Liver (tissue), 9 donors: ENCODE measurements around the gene PCGF6. TPM values are rescaled to one million over a fixed set of nuclear protein-coding genes. Genes with fewer than 3 reads are reported as not detected.

ENCODE experiments used
- DNase-seq: peaks from one replicate; pipeline ENCODE4 v3.0.0-alpha.2; 2017; ENCODE audit warnings: low spot score
- H3K27ac ChIP-seq, 2 donors: one replicate each; pipeline ENCODE4 v1.7.0; 2013; ENCODE audit warnings: inconsistent platforms in 2 of 2, low read length in 2 of 2, control low read depth in 1 of 2, low read depth in 1 of 2, mild to moderate bottlenecking in 1 of 2
- H3K27me3 ChIP-seq, 4 donors: one replicate each; pipeline versions ENCODE4 v1.6.1 to v1.7.0; 2013; ENCODE audit warnings: low read length in 3 of 4, inconsistent platforms in 1 of 4, mild to moderate bottlenecking in 1 of 4, moderate library complexity in 1 of 4; ENCODE audit not compliant: control insufficient read depth in 4 of 4, insufficient read depth in 4 of 4
- H3K36me3 ChIP-seq, 4 donors: one replicate each; pipeline versions ENCODE4 v1.6.1 to v1.7.0; 2013; ENCODE audit warnings: low read length in 3 of 4, mild to moderate bottlenecking in 3 of 4, low read depth in 1 of 4, moderate library complexity in 1 of 4; ENCODE audit not compliant: control insufficient read depth in 4 of 4, insufficient read depth in 3 of 4
- H3K4me1 ChIP-seq, 4 donors: one replicate each; pipeline versions ENCODE4 v1.6.1 to v1.7.0; 2013; ENCODE audit warnings: low read length in 3 of 4, mild to moderate bottlenecking in 3 of 4, moderate library complexity in 1 of 4; ENCODE audit not compliant: control insufficient read depth in 4 of 4, insufficient read depth in 4 of 4
- H3K4me3 ChIP-seq, 3 donors: one replicate each; pipeline versions ENCODE4 v1.6.1 to v1.7.0; 2013; ENCODE audit warnings: low read length in 3 of 3, control low read depth in 1 of 3, low read depth in 1 of 3, mild to moderate bottlenecking in 1 of 3
- H3K9ac ChIP-seq, 2 donors: one replicate each; pipeline ENCODE4 v1.7.0; 2013; ENCODE audit warnings: low read length in 2 of 2, mild to moderate bottlenecking in 2 of 2, moderate library complexity in 2 of 2, control low read depth in 1 of 2, low read depth in 1 of 2
- H3K9me3 ChIP-seq, 4 donors: one replicate each; pipeline versions ENCODE4 v1.6.1 to v1.7.0; 2013; ENCODE audit warnings: low read length in 3 of 4; ENCODE audit not compliant: control insufficient read depth in 4 of 4
- EGR1 ChIP-seq, 2 donors: IDR thresholded peaks; 2 replicates each; pipeline ENCODE4 v1.6.1; 2016 to 2018; ENCODE audit warnings: antibody characterized with exemption in 2 of 2, low read depth in 2 of 2
- FOXA2 ChIP-seq: IDR thresholded peaks from 2 replicates; pipeline ENCODE4 v1.6.1; 2016; ENCODE audit warnings: antibody characterized with exemption
- GABPA ChIP-seq, 2 donors: IDR thresholded peaks in 1 of 2; conservative IDR thresholded peaks in 1 of 2; 2 replicates each; pipeline ENCODE4 v1.6.1; 2016; ENCODE audit warnings: antibody characterized with exemption in 2 of 2, mild to moderate bottlenecking in 1 of 2, moderate library complexity in 1 of 2
- HNF4A ChIP-seq, 2 donors: conservative IDR thresholded peaks; 2 replicates each; pipeline ENCODE4 v1.6.1; 2016; ENCODE audit warnings: antibody characterized with exemption in 2 of 2, mild to moderate bottlenecking in 2 of 2
- HNF4G ChIP-seq: IDR thresholded peaks from 2 replicates; pipeline ENCODE4 v1.6.1; 2016; ENCODE audit warnings: antibody characterized with exemption
- NR2F2 ChIP-seq: IDR thresholded peaks from 2 replicates; pipeline ENCODE4 v1.6.1; 2016; ENCODE audit warnings: antibody characterized with exemption
- RAD21 ChIP-seq, 2 donors: IDR thresholded peaks; 2 replicates each; pipeline ENCODE4 v1.6.1; 2016; ENCODE audit warnings: antibody characterized with exemption in 2 of 2, mild to moderate bottlenecking in 2 of 2
- WGBS: extraction: QIAGEN DNeasy Blood & Tissue Kit; methylation state at CpG from one replicate; pipeline ENCODE4 v1.1.7; 2013; 5-methylcytosine and 5-hydroxymethylcytosine counted together
- polyA plus RNA-seq, 2 donors: library from polyadenylated mRNA; stranded (reverse) in 1 of 2; unstranded in 1 of 2; fragments of 200-250 nt in 1 of 2; fragments of >200 nt in 1 of 2; fragmentation: Nextera tagmentation in 1 of 2; extraction: Ambion mirVana in 1 of 2; gene quantifications; one replicate each; pipeline versions ENCODE4 v1.2.1 to v1.2.3, GENCODE V29; 2013 to 2015
- total RNA-seq, 2 donors: library from RNA; depleted of rRNA; stranded (reverse); fragments of >200 nt; gene quantifications; one replicate each; pipeline ENCODE4 v1.2.3, GENCODE V29; 2014
- TF ChIP-seq, protein P1 (sequence below): IDR thresholded peaks from 2 replicates; pipeline ENCODE4 v1.6.1; 2016; ENCODE audit warnings: antibody characterized with exemption
- TF ChIP-seq, protein P2 (sequence below): IDR thresholded peaks from 2 replicates; pipeline ENCODE4 v1.6.1; 2016; ENCODE audit warnings: antibody characterized with exemption, mild to moderate bottlenecking
- TF ChIP-seq, protein P3 (sequence below): fragments of 150-350 bp; IDR thresholded peaks from 2 replicates; pipeline ENCODE4 v1.5.1; 2017; ENCODE audit warnings: improper control_type of control experiment, low read depth, low read length; ENCODE audit not compliant: missing input control
- TF ChIP-seq, protein P4 (sequence below): IDR thresholded peaks from 2 replicates; pipeline ENCODE4 v1.6.1; 2016; ENCODE audit warnings: antibody characterized with exemption
- TF ChIP-seq, protein P5 (sequence below): IDR thresholded peaks from 2 replicates; pipeline ENCODE4 v1.6.1; 2016; ENCODE audit warnings: antibody characterized with exemption
- donor health status: healthy.
- donor health status: healthy.
- donor health status: healthy.
- donor health status: healthy.
- donor health status: healthy.

Gene PCGF6
- total and polyA plus RNA-seq, 4 donors, result 5.3 to 8.0 (median 6.2) TPM

DNA sequence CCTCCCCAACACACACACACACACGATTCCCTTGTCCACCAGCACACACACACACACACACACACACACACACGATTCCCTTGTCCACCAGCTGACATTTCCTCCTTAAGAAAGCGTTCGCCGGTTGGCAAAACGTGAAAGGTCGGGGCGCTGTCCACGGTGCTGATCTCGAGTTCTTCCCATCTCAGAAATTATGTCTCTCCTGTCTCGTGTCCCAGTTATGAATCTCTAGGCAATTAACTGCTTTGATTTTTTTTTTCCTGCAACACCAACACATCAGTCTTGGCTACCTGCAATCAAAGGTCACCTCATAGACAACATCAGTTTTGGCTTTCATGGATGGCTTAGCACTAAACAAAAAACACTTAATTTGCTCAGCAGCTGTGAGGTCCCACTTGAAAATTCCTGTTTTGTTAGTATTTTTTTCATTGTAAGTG lies 72.1 kb downstream of the PCGF6 start:
- no peaks in the 10 kb centered on the region for H3K9me3 ChIP-seq
- H3K27me3 ChIP-seq, result peaks cover 3 to 13% (median 7%) of the 10 kb centered on the region in 4 donors
- peak; percentile 60 for DNase-seq
- peaks cover 5 to 12% (median 9%) of the 10 kb centered on the region in 4 donors for H3K4me1 ChIP-seq
- H3K4me3 ChIP-seq, result no peak overlapping the region
- H3K36me3 ChIP-seq, result no peaks in the 10 kb centered on the region
- TF ChIP-seq, protein P1, sequence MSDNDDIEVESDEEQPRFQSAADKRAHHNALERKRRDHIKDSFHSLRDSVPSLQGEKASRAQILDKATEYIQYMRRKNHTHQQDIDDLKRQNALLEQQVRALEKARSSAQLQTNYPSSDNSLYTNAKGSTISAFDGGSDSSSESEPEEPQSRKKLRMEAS, result no peak
- TF ChIP-seq, protein P2, sequence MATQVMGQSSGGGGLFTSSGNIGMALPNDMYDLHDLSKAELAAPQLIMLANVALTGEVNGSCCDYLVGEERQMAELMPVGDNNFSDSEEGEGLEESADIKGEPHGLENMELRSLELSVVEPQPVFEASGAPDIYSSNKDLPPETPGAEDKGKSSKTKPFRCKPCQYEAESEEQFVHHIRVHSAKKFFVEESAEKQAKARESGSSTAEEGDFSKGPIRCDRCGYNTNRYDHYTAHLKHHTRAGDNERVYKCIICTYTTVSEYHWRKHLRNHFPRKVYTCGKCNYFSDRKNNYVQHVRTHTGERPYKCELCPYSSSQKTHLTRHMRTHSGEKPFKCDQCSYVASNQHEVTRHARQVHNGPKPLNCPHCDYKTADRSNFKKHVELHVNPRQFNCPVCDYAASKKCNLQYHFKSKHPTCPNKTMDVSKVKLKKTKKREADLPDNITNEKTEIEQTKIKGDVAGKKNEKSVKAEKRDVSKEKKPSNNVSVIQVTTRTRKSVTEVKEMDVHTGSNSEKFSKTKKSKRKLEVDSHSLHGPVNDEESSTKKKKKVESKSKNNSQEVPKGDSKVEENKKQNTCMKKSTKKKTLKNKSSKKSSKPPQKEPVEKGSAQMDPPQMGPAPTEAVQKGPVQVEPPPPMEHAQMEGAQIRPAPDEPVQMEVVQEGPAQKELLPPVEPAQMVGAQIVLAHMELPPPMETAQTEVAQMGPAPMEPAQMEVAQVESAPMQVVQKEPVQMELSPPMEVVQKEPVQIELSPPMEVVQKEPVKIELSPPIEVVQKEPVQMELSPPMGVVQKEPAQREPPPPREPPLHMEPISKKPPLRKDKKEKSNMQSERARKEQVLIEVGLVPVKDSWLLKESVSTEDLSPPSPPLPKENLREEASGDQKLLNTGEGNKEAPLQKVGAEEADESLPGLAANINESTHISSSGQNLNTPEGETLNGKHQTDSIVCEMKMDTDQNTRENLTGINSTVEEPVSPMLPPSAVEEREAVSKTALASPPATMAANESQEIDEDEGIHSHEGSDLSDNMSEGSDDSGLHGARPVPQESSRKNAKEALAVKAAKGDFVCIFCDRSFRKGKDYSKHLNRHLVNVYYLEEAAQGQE, result peak; percentile 100
- TF ChIP-seq HNF4A (conservative IDR thresholded peaks at IDR 0.05), result no peak
- WGBS, result 9% methylated on average over 11 of the region's 11 CpGs
- no peak overlapping the region for H3K9ac ChIP-seq
- H3K27ac ChIP-seq, result no peak overlapping the region

DNA sequence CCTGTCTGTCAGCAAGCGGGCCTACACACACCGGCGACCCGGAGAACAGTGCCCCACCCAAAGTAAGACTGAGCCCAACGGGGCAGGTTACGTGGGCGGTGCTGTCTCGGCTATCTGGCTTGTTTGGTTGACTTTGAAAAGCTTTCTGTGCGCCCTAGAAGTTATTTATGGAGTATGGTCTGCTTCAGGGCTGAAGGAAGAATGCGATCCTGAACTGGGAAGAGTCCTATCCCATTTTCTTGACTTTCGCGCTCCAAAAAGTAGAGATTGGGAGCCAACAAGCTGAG lies 72.5 kb downstream of the PCGF6 start:
- H3K4me3 ChIP-seq, result no peak overlapping the region
- H3K9ac ChIP-seq, result no peak overlapping the region
- no peaks in the 10 kb centered on the region for H3K36me3 ChIP-seq
- peaks cover 5 to 12% (median 9%) of the 10 kb centered on the region in 4 donors for H3K4me1 ChIP-seq
- DNase-seq, result no peak
- peaks cover 3 to 13% (median 7%) of the 10 kb centered on the region in 4 donors for H3K27me3 ChIP-seq
- 32% methylated on average over 12 of the region's 12 CpGs for WGBS
- H3K27ac ChIP-seq, result no peak overlapping the region
- H3K9me3 ChIP-seq, result no peaks in the 10 kb centered on the region
- no peak for TF ChIP-seq NR2F2
- no peak for TF ChIP-seq GABPA (IDR thresholded peaks at IDR 0.05 in 1 of 2, conservative IDR thresholded peaks at IDR 0.05 in 1 of 2)
- TF ChIP-seq RAD21 (IDR thresholded peaks at IDR 0.05), result no peak
- TF ChIP-seq, protein P2, result no peak
- no peak for TF ChIP-seq FOXA2
- TF ChIP-seq, protein P3, sequence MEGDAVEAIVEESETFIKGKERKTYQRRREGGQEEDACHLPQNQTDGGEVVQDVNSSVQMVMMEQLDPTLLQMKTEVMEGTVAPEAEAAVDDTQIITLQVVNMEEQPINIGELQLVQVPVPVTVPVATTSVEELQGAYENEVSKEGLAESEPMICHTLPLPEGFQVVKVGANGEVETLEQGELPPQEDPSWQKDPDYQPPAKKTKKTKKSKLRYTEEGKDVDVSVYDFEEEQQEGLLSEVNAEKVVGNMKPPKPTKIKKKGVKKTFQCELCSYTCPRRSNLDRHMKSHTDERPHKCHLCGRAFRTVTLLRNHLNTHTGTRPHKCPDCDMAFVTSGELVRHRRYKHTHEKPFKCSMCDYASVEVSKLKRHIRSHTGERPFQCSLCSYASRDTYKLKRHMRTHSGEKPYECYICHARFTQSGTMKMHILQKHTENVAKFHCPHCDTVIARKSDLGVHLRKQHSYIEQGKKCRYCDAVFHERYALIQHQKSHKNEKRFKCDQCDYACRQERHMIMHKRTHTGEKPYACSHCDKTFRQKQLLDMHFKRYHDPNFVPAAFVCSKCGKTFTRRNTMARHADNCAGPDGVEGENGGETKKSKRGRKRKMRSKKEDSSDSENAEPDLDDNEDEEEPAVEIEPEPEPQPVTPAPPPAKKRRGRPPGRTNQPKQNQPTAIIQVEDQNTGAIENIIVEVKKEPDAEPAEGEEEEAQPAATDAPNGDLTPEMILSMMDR, result no peak
- TF ChIP-seq, protein P4, sequence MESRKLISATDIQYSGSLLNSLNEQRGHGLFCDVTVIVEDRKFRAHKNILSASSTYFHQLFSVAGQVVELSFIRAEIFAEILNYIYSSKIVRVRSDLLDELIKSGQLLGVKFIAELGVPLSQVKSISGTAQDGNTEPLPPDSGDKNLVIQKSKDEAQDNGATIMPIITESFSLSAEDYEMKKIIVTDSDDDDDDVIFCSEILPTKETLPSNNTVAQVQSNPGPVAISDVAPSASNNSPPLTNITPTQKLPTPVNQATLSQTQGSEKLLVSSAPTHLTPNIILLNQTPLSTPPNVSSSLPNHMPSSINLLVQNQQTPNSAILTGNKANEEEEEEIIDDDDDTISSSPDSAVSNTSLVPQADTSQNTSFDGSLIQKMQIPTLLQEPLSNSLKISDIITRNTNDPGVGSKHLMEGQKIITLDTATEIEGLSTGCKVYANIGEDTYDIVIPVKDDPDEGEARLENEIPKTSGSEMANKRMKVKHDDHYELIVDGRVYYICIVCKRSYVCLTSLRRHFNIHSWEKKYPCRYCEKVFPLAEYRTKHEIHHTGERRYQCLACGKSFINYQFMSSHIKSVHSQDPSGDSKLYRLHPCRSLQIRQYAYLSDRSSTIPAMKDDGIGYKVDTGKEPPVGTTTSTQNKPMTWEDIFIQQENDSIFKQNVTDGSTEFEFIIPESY, result no peak
- TF ChIP-seq, protein P5, sequence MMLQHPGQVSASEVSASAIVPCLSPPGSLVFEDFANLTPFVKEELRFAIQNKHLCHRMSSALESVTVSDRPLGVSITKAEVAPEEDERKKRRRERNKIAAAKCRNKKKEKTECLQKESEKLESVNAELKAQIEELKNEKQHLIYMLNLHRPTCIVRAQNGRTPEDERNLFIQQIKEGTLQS, result no peak
- no peak for TF ChIP-seq HNF4G
- no peak for TF ChIP-seq EGR1 (IDR thresholded peaks at IDR 0.05; ENCODE audit: low read depth in 2 of 2)
